C4-2B (cell line): ENCODE measurements around the gene ME1.

Source experiments
- CTCF ChIP-seq: fragments of 450-650 bp; conservative IDR thresholded peaks from 2 replicates; pipeline ENCODE4 v1.5.1; 2017; ENCODE audit warnings: mild to moderate bottlenecking
- ZFX ChIP-seq: fragments of 450-650 bp; IDR thresholded peaks from 2 replicates; pipeline ENCODE4 v1.6.1; 2017

GRCh38 chr6:83180426-83180950 lies 250.4 kb downstream of the ME1 start:
- no peak for TF ChIP-seq CTCF
- no peak for TF ChIP-seq ZFX
